Progenitor cell of endocrine pancreas (in vitro differentiated cells): ENCODE data around the gene TTC34. TPM values are rescaled to one million over a fixed set of nuclear protein-coding genes. Genes with fewer than 3 reads are reported as not detected.

ENCODE experiments used
- DNase-seq: peaks from one replicate; pipeline ENCODE4 v3.0.0; 2021; ENCODE audit warnings: low spot score; ENCODE audit not compliant: unreplicated experiment
- H3K27ac Mint-ChIP-seq: 2 replicates; pipeline ENCODE4 v1.8.0; 2021; ENCODE audit warnings: mild to moderate bottlenecking, moderate library complexity, mixed read lengths
- H3K27me3 Mint-ChIP-seq: 2 replicates; pipeline ENCODE4 v1.8.0; 2021; ENCODE audit warnings: mixed read lengths
- H3K36me3 Mint-ChIP-seq: 2 replicates; pipeline ENCODE4 v1.8.0; 2022; ENCODE audit warnings: mixed read lengths; ENCODE audit not compliant: insufficient read depth
- H3K4me1 Mint-ChIP-seq: 2 replicates; pipeline ENCODE4 v1.8.0; 2021; ENCODE audit warnings: low read depth, mixed read lengths
- H3K4me3 Mint-ChIP-seq: 2 replicates; pipeline ENCODE4 v1.8.0; 2021; ENCODE audit warnings: low read depth, mild to moderate bottlenecking, moderate library complexity, mixed read lengths
- H3K9me3 Mint-ChIP-seq: 2 replicates; pipeline ENCODE4 v1.8.0; 2021; ENCODE audit warnings: low read depth, mixed read lengths
- CTCF ChIP-seq: fragments of 200-600 bp; sonication (generic); IDR thresholded peaks from one replicate; pipeline ENCODE4 v1.5.0; 2021; ENCODE audit warnings: antibody characterized with exemption, mild to moderate bottlenecking; ENCODE audit not compliant: unreplicated experiment
- total RNA-seq: library from RNA; stranded (reverse); gene quantifications from 2 replicates; pipeline ENCODE4 v1.2.1, GENCODE V29; 2021

TTC34 gene
- total RNA-seq, 1 donor from 2014 or later, result 3.1 TPM

GRCh38 chr1:2821966-2822620 is 20.6 kb upstream of the TTC34 start:
- Mint-ChIP-seq H3K4me1 (no peaks in the 10 kb centered on the region), H3K27ac (no peak overlapping the region), H3K4me3 (no peak overlapping the region), H3K9me3 (peaks cover 38% of the 10 kb centered on the region), H3K36me3 (peaks cover 11% of the 10 kb centered on the region), H3K27me3 (no peaks in the 10 kb centered on the region)
- no peak for TF ChIP-seq CTCF
- DNase-seq, result no peak

DNA sequence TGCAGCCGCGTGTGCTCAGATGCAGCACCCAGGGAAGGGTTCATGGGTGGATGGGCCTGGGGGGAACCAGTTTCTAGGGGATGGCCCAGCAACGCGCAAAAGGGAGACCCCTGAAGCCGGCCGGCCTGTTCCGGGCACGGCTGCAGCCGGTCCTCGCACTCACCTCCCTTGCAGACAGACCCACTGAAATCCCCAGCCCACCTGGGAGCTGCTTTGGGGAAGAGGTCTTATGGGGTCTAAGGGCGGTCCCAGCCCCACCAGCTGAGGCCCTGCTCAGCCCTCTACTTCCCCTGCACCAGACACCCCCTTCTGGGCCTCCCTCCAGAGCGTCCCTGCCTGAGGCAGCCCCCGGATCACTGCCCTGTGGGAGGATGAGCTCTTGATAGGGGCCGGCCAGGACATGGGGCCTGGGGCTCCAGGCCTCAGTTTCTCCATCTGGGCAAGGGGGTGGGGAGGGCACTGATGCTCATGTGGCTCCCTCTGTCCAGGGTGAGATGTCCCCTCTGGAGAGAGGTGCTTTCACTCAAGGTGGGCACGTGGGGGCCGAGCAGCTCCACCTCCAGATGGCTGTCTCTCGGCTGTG is 20.0 kb upstream of the TTC34 start:
- Mint-ChIP-seq H3K27ac (no peak overlapping the region), H3K9me3 (peaks cover 40% of the 10 kb centered on the region), H3K36me3 (peaks cover 11% of the 10 kb centered on the region), H3K4me1 (no peaks in the 10 kb centered on the region), H3K27me3 (no peaks in the 10 kb centered on the region), H3K4me3 (no peak overlapping the region)
- no peak for DNase-seq
- TF ChIP-seq CTCF, result no peak

GRCh38 chr1:2820731-2821372 is 19.4 kb upstream of the TTC34 start:
- H3K4me3 Mint-ChIP-seq, result no peak overlapping the region
- no peak for DNase-seq
- peaks cover 11% of the 10 kb centered on the region for H3K36me3 Mint-ChIP-seq
- no peak overlapping the region for H3K27ac Mint-ChIP-seq
- H3K27me3 Mint-ChIP-seq, result no peaks in the 10 kb centered on the region
- TF ChIP-seq CTCF, result no peak
- peaks cover 40% of the 10 kb centered on the region for H3K9me3 Mint-ChIP-seq
- H3K4me1 Mint-ChIP-seq, result no peaks in the 10 kb centered on the region

- TF ChIP-seq CTCF, result no peak
- no peak overlapping the region for H3K27ac Mint-ChIP-seq
Measured at GRCh38 chr1:2819831-2820730, 18.6 kb upstream of the TTC34 start.

GRCh38 chr1:2819429-2819828 is 17.9 kb upstream of the TTC34 start:
- no peak for TF ChIP-seq CTCF
- H3K4me1 Mint-ChIP-seq, result no peaks in the 10 kb centered on the region
- no peaks in the 10 kb centered on the region for H3K27me3 Mint-ChIP-seq
- no peak overlapping the region for H3K27ac Mint-ChIP-seq
- peaks cover 11% of the 10 kb centered on the region for H3K36me3 Mint-ChIP-seq
- H3K9me3 Mint-ChIP-seq, result peaks cover 39% of the 10 kb centered on the region
- no peak overlapping the region for H3K4me3 Mint-ChIP-seq
- no peak for DNase-seq

More at GRCh38 chr1:2819831-2820730, 18.6 kb upstream of the TTC34 start:
- H3K27me3 Mint-ChIP-seq, result no peaks in the 10 kb centered on the region
- no peak overlapping the region for H3K4me3 Mint-ChIP-seq
- H3K9me3 Mint-ChIP-seq, result peaks cover 40% of the 10 kb centered on the region
- no peaks in the 10 kb centered on the region for H3K4me1 Mint-ChIP-seq
- no peak for DNase-seq
- peaks cover 11% of the 10 kb centered on the region for H3K36me3 Mint-ChIP-seq
